ENCODE data around the gene MAPKAP1. TPM values are rescaled to one million over a fixed set of nuclear protein-coding genes. Genes with fewer than 3 reads are reported as not detected.

MAPKAP1 gene
- total RNA-seq, 1 donor from 2014 or later: 49.6 TPM

DNA sequence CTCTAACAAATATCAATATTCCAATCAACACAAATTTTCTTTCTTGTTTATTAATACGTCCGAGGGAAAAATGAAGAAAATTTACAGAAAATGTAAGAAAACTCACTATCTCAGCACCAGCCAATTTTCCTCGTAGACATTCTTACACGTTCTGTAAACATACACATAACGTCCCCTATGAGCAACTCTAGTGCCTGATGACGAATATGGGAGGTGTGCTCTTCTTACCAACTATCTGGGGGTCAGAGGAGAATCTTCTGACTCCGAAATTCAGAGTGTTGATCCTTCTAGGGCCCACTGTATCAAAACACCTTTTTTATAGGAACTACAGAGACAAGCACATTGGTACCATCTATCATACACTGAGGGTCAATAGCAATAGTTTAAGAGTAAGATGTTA lies 246.7 kb downstream of the MAPKAP1 start:
- intact Hi-C loops (cut with DNase I): no loop called here
- H3K27me3 ChIP-seq: no peaks in the 10 kb centered on the region
- DNase-seq (ENCODE audit: low spot score in 2 of 2): no peak
- TF ChIP-seq, protein P1, sequence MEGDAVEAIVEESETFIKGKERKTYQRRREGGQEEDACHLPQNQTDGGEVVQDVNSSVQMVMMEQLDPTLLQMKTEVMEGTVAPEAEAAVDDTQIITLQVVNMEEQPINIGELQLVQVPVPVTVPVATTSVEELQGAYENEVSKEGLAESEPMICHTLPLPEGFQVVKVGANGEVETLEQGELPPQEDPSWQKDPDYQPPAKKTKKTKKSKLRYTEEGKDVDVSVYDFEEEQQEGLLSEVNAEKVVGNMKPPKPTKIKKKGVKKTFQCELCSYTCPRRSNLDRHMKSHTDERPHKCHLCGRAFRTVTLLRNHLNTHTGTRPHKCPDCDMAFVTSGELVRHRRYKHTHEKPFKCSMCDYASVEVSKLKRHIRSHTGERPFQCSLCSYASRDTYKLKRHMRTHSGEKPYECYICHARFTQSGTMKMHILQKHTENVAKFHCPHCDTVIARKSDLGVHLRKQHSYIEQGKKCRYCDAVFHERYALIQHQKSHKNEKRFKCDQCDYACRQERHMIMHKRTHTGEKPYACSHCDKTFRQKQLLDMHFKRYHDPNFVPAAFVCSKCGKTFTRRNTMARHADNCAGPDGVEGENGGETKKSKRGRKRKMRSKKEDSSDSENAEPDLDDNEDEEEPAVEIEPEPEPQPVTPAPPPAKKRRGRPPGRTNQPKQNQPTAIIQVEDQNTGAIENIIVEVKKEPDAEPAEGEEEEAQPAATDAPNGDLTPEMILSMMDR (IDR thresholded peaks at IDR 0.05): no peak
- no peak overlapping the region for H3K4me3 ChIP-seq
- no peaks in the 10 kb centered on the region for H3K4me1 ChIP-seq
- H3K9me3 ChIP-seq: no peaks in the 10 kb centered on the region
- peaks cover 7 to 13% of the 10 kb centered on the region in 2 donors for H3K36me3 ChIP-seq
- no peak overlapping the region for H3K27ac ChIP-seq

- intact Hi-C loops (cut with DNase I): no loop called here
- H3K27me3 ChIP-seq: no peaks in the 10 kb centered on the region
- TF ChIP-seq, protein P1 (IDR thresholded peaks at IDR 0.05): no peak
Measured at GRCh38 chr9:125457357-125457756, 249.7 kb downstream of the MAPKAP1 start.

GRCh38 chr9:125455876-125456275 lies 251.1 kb downstream of the MAPKAP1 start:
- Histone ChIP-seq H3K4me1 (no peaks in the 10 kb centered on the region), H3K9me3 (no peaks in the 10 kb centered on the region), H3K27ac (no peak overlapping the region), H3K36me3 (peaks cover 11 to 19% of the 10 kb centered on the region in 2 donors), H3K27me3 (no peaks in the 10 kb centered on the region), H3K4me3 (no peak overlapping the region)
- TF ChIP-seq, protein P1 (IDR thresholded peaks at IDR 0.05): no peak
- intact Hi-C loops (cut with DNase I): no loop called here
- DNase-seq (ENCODE audit: low spot score in 2 of 2): no peak

More at GRCh38 chr9:125457357-125457756, 249.7 kb downstream of the MAPKAP1 start:
- Histone ChIP-seq H3K4me3 (no peak overlapping the region), H3K36me3 (peaks cover 8 to 13% of the 10 kb centered on the region in 2 donors), H3K27ac (no peak overlapping the region), H3K4me1 (no peaks in the 10 kb centered on the region), H3K9me3 (no peaks in the 10 kb centered on the region)
- DNase-seq (ENCODE audit: low spot score in 2 of 2): no peak

- intact Hi-C loops (cut with DNase I): no loop called here
- H3K9me3 ChIP-seq: no peaks in the 10 kb centered on the region
- H3K4me1 ChIP-seq: no peaks in the 10 kb centered on the region
Measured at GRCh38 chr9:125455132-125455531, 251.9 kb downstream of the MAPKAP1 start.

GRCh38 chr9:125447202-125447802 lies 259.7 kb downstream of the MAPKAP1 start:
- H3K27ac ChIP-seq: no peak overlapping the region
- H3K9me3 ChIP-seq: no peaks in the 10 kb centered on the region
- H3K36me3 ChIP-seq: peaks cover 13 to 21% of the 10 kb centered on the region in 2 donors
- TF ChIP-seq, protein P1 (IDR thresholded peaks at IDR 0.05): no peak
- no peaks in the 10 kb centered on the region for H3K4me1 ChIP-seq
- intact Hi-C loops (cut with DNase I): no loop called here
- no peak overlapping the region for H3K4me3 ChIP-seq
- no peak for DNase-seq (ENCODE audit: low spot score in 2 of 2)
- H3K27me3 ChIP-seq: no peaks in the 10 kb centered on the region

More at GRCh38 chr9:125455132-125455531, 251.9 kb downstream of the MAPKAP1 start:
- no peak overlapping the region for H3K4me3 ChIP-seq
- H3K36me3 ChIP-seq: peaks cover 5 to 19% of the 10 kb centered on the region in 2 donors
- no peaks in the 10 kb centered on the region for H3K27me3 ChIP-seq
- no peak overlapping the region for H3K27ac ChIP-seq
- DNase-seq (ENCODE audit: low spot score in 2 of 2): no peak
- TF ChIP-seq, protein P1 (IDR thresholded peaks at IDR 0.05): no peak

Data from ascending aorta (tissue), 2 donors.